ENCODE measurements around the gene ZNF35. TPM values are rescaled to one million over a fixed set of nuclear protein-coding genes. Genes with fewer than 3 reads are reported as not detected.
A peak's percentile ranks its signal among the peaks of the same experiment; 100 is the strongest.

Gene ZNF35
- 1 to 10 TPM; 8.4 to 9.2 TPM for total RNA-seq
- 10 to 100 TPM; 10.4 to 13.3 (median 11.4) TPM for polyA plus RNA-seq (ENCODE audit: insufficient read length in 6 of 6)
- long read RNA-seq, donor 1, partial matches to known transcripts: 0 of 3 reads
- long read RNA-seq, donor 1, other reads (novel, unspliced or antisense): 0 of 3 reads
- long read RNA-seq, donor 2, partial matches to known transcripts: 0 of 2 reads
- long read RNA-seq, donor 2, other reads (novel, unspliced or antisense): 0 of 2 reads
- long read RNA-seq, donor 3: 0 reads
- long read RNA-seq, donor 4, partial matches to known transcripts: 0 of 7 reads
- long read RNA-seq, donor 4, other reads (novel, unspliced or antisense): 3 of 7 reads
- long read RNA-seq, donor 5, partial matches to known transcripts: 0 of 2 reads
- long read RNA-seq, donor 5, other reads (novel, unspliced or antisense): 0 of 2 reads
- long read RNA-seq, donor 6, partial matches to known transcripts: 0 of 1 reads
- long read RNA-seq, donor 6, other reads (novel, unspliced or antisense): 0 of 1 reads
- long read RNA-seq, donor 7, partial matches to known transcripts: 0 of 1 reads
- long read RNA-seq, donor 7, other reads (novel, unspliced or antisense): 0 of 1 reads
- long read RNA-seq, donor 8, partial matches to known transcripts: 0 of 1 reads
- long read RNA-seq, donor 8, other reads (novel, unspliced or antisense): 0 of 1 reads
- long read RNA-seq, donor 9: 0 reads
- long read RNA-seq, donor 10, partial matches to known transcripts: 0 of 2 reads
- long read RNA-seq, donor 10, other reads (novel, unspliced or antisense): 0 of 2 reads
- long read RNA-seq, donor 11, partial matches to known transcripts: 0 of 4 reads
- long read RNA-seq, donor 11, other reads (novel, unspliced or antisense): 0 of 4 reads
- long read RNA-seq, donor 12, partial matches to known transcripts: 0 of 1 reads
- long read RNA-seq, donor 12, other reads (novel, unspliced or antisense): 0 of 1 reads

DNA sequence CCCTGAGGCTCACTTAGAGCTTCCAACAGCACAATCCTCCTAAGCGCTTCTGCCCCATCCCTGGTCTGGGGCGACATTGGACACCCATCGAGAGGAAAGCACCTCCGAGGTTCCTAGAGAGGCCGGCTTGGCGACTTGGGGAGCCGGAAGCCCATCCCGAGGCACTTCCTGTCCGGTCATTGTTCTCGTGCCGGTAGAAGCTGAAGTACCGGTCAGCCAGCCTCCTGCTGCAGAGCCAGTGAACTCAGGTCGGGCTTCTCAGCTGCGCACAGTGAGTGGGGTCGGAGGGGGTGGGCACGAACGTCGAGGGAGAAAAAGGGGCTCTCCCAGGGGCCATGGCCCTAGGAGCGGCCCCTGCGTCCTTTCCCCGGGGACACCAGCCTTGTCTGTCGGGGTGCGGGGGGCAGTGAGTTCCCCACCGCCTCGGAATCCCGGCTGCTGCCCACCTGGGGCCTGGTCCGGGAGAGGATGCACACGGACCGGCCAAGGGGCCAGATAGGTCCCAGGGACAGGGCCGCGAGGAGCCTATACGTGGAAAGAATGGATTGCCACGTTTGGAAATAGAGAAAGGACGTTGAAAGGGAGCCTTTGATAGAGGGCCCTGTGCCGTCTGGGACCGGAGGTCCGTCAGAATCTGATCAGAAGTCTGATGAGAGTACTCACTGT is at the start of gene ZNF35:
ZNF35 (plus strand) TSS at position 169 of the 666 bp plus-strand sequence. CDS start 2,336 bp downstream, outside the sequence.
- H3K27ac ChIP-seq: peak within 1 kb of the TSS in 1 of 2 donors; percentile 77

DNA sequence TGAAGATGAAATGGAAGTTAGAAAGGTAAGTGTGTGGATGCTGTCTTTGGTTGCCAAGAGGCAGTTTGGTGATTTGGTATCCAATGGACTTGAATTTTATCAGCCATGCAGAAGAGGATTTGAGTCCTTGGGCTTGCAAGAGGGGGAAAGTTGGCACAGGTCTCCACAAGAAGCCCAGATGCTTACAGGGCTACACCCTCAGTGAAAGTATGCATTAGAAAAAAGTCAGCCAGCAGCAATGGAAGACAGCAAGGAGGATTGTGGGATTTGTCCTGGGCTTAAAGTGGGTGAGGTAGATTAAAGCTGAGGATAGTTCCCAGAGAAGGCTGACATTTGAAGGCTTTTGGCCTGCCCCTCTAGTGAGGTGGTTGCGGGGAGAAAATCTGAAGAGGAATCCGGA is 46.8 kb upstream of the ZNF35 start:
- Histone ChIP-seq H3K27ac (no peak overlapping the region), H3K4me1 (no peaks in the 10 kb centered on the region), H3K36me3 (peaks cover 0 to 9% of the 10 kb centered on the region in 2 donors), H3K27me3 (no peaks in the 10 kb centered on the region), H3K9me3 (peaks cover 0 to 44% of the 10 kb centered on the region in 2 donors), H3K4me3 (no peak overlapping the region)
- no peak for DNase-seq
- intact Hi-C loops (cut with DNase I): no loop called here
- TF ChIP-seq, protein P1, sequence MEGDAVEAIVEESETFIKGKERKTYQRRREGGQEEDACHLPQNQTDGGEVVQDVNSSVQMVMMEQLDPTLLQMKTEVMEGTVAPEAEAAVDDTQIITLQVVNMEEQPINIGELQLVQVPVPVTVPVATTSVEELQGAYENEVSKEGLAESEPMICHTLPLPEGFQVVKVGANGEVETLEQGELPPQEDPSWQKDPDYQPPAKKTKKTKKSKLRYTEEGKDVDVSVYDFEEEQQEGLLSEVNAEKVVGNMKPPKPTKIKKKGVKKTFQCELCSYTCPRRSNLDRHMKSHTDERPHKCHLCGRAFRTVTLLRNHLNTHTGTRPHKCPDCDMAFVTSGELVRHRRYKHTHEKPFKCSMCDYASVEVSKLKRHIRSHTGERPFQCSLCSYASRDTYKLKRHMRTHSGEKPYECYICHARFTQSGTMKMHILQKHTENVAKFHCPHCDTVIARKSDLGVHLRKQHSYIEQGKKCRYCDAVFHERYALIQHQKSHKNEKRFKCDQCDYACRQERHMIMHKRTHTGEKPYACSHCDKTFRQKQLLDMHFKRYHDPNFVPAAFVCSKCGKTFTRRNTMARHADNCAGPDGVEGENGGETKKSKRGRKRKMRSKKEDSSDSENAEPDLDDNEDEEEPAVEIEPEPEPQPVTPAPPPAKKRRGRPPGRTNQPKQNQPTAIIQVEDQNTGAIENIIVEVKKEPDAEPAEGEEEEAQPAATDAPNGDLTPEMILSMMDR (IDR thresholded peaks at IDR 0.05): no peak
- ATAC-seq: no peak

More for the DNA sequence above, at the start of gene ZNF35:
- DNase-seq (peak; percentile 64 to 90 (median 83)), ATAC-seq (peak; percentile 99)
- H3K27me3 ChIP-seq: no peaks in the 10 kb centered on the region
- TF ChIP-seq, protein P1 (IDR thresholded peaks at IDR 0.05): no peak
- H3K4me1 ChIP-seq: peaks cover 0 to 11% of the 10 kb centered on the region in 2 donors
- peaks cover 0 to 30% of the 10 kb centered on the region in 2 donors for H3K9me3 ChIP-seq
- peak within 1 kb of the TSS; percentile 76 to 77 for H3K4me3 ChIP-seq
- intact Hi-C loops (cut with DNase I): no loop called here
- H3K36me3 ChIP-seq: peaks cover 0 to 36% of the 10 kb centered on the region in 2 donors

DNA sequence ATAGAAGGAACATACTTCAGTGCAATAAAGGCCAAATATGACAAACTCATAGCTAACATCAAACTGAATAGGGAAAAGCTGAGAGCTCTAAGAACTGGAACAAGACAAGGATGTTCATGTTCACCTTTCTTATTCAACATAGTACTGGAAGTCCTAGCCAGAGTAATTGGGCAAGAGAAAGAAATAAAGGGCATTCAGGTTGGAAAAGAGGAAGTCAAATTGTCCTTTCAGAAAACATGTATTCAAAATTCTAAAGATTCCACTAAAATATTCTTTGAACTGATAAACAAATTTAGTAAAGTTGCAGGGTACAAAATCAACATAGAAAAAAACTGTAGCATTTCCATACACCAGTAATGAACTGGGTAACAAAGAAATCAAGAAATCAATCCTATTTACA is 35.9 kb upstream of the ZNF35 start:
- Histone ChIP-seq H3K27ac (no peak overlapping the region), H3K9me3 (peaks cover 0 to 6% of the 10 kb centered on the region in 2 donors), H3K27me3 (no peaks in the 10 kb centered on the region), H3K4me1 (no peaks in the 10 kb centered on the region), H3K4me3 (no peak overlapping the region), H3K36me3 (peaks cover 0 to 5% of the 10 kb centered on the region in 2 donors)
- no peak for DNase-seq
- TF ChIP-seq, protein P1 (IDR thresholded peaks at IDR 0.05): no peak
- no peak for ATAC-seq
- intact Hi-C loops (cut with DNase I): no loop called here

GRCh38 chr3:44624749-44625480 is 23.6 kb upstream of the ZNF35 start, which contains the start of gene ZNF197:
Gene ZNF197, plus strand, starts transcription at chr3:44625036. Its CDS starts 4,119 bp downstream, at chr3:44629155.
- no peaks in the 10 kb centered on the region for H3K9me3 ChIP-seq
- TF ChIP-seq, protein P1 (IDR thresholded peaks at IDR 0.05): no peak
- H3K27me3 ChIP-seq: no peaks in the 10 kb centered on the region
- ATAC-seq (peak; percentile 98), DNase-seq (peak; percentile 83 to 92 (median 90))
- peaks cover 10 to 24% of the 10 kb centered on the region in 2 donors for H3K4me1 ChIP-seq
- peak within 1 kb of the TSS; percentile 86 to 89 for H3K27ac ChIP-seq
- H3K36me3 ChIP-seq: peaks cover 0 to 10% of the 10 kb centered on the region in 2 donors
- intact Hi-C loops (cut with DNase I): no loop called here
- peak within 1 kb of the TSS; percentile 74 to 90 for H3K4me3 ChIP-seq
